Mononuclear cell (primary cell): ENCODE results near the gene PPTC7. TPM values are rescaled to one million over a fixed set of nuclear protein-coding genes. Genes with fewer than 3 reads are reported as not detected.
"Not testable (repeated sequence)": the region's sequence is repeated elsewhere in the genome, so short reads cannot be mapped to it uniquely, and the experiment has no call there.

Source experiments
- H3K27me3 ChIP-seq: 2 replicates; pipeline ENCODE4 v1.6.0; 2011; ENCODE audit warnings: low read length, control low read depth; ENCODE audit not compliant: insufficient read depth
- H3K4me1 ChIP-seq: 2 replicates; pipeline ENCODE4 v1.5.1; 2011; ENCODE audit warnings: mild to moderate bottlenecking, low read length, control low read depth; ENCODE audit not compliant: insufficient read depth
- H3K4me3 ChIP-seq: 2 replicates; pipeline ENCODE4 v1.5.1; 2011; ENCODE audit warnings: mild to moderate bottlenecking, low read length, moderate library complexity
- H3K9me3 ChIP-seq: 2 replicates; pipeline ENCODE4 v1.5.1; 2011; ENCODE audit warnings: low read depth, mild to moderate bottlenecking, control low read depth, low read length
- total RNA-seq: library from RNA; depleted of rRNA; stranded (reverse); fragments of >200 nt; gene quantifications from one replicate; pipeline ENCODE4 v1.2.3, GENCODE V29; 2012

PPTC7 gene
- total RNA-seq, 1 donor = 56.8 TPM

GRCh38 chr12:110592919-110593318 lies 9.8 kb upstream of the PPTC7 start:
- not testable (repeated sequence) for H3K4me3 ChIP-seq, H3K27me3 ChIP-seq, H3K9me3 ChIP-seq
- H3K4me1 ChIP-seq = peaks cover 37% of the 10 kb centered on the region

DNA sequence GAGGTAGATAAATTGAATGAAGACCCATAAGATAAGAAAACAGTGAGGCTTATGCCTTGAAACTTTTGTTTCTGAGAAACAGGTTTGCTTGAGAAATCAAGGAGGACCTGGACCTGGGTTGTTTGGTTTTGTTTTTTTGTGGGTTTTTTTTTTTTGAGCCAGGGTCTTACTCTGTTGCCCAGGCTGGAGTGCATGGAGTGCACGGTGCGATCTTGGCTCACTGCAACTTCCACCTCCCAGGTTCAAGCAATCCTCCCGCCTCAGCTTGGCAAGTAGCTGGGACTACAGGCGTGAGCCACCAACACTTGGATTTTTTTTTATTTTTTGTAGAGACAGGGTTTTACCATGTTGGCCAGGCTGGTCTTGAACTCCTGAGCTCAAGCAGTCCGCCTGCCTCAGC lies 9.0 kb upstream of the PPTC7 start:
- peaks cover 37% of the 10 kb centered on the region for H3K4me1 ChIP-seq
- H3K27me3 ChIP-seq = no peaks in the 10 kb centered on the region
- H3K9me3 ChIP-seq = no peaks in the 10 kb centered on the region
- H3K4me3 ChIP-seq = no peak overlapping the region

GRCh38 chr12:110591451-110592051 lies 8.4 kb upstream of the PPTC7 start:
- no peak overlapping the region for H3K4me3 ChIP-seq
- no peaks in the 10 kb centered on the region for H3K9me3 ChIP-seq
- H3K27me3 ChIP-seq = no peaks in the 10 kb centered on the region
- peaks cover 37% of the 10 kb centered on the region for H3K4me1 ChIP-seq

GRCh38 chr12:110590806-110591326 lies 7.7 kb upstream of the PPTC7 start:
- H3K4me1 ChIP-seq = peaks cover 39% of the 10 kb centered on the region
- no peaks in the 10 kb centered on the region for H3K9me3 ChIP-seq
- H3K4me3 ChIP-seq = no peak overlapping the region
- H3K27me3 ChIP-seq = no peaks in the 10 kb centered on the region

DNA sequence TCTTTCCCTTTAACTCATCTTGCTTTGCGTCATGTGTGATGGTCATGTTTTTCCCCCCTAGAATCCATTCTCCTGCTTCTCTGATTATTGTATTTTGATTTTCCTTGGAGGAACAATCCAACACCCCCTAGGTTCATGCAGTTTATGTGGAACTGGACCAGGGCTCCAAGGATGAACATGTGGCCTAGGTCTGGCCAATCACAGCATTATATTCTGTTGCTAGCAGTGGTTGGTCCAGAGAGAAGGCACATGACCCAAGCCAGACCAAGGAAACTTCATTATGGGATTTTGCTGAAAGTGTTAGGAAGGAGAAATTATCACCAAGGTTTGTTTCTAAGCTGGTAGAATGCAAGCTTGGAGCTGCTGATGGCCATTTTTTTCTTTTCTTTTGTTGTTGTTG lies 6.9 kb upstream of the PPTC7 start:
- Histone ChIP-seq H3K9me3 (no peaks in the 10 kb centered on the region), H3K4me1 (peaks cover 47% of the 10 kb centered on the region), H3K27me3 (no peaks in the 10 kb centered on the region), H3K4me3 (no peak overlapping the region)

- peaks cover 59% of the 10 kb centered on the region for H3K4me1 ChIP-seq
- H3K4me3 ChIP-seq, H3K9me3 ChIP-seq, H3K27me3 ChIP-seq: not testable (repeated sequence)
Observed at GRCh38 chr12:110587102-110587501, 4.0 kb upstream of the PPTC7 start.

GRCh38 chr12:110585231-110585799 lies 2.2 kb upstream of the PPTC7 start:
- Histone ChIP-seq H3K27me3 (no peaks in the 10 kb centered on the region), H3K4me1 (peaks cover 58% of the 10 kb centered on the region), H3K4me3 (no peak overlapping the region), H3K9me3 (no peaks in the 10 kb centered on the region)

- peak overlapping the region; percentile 88 for H3K4me3 ChIP-seq
Observed at GRCh38 chr12:110582276-110583136, 612 bp downstream of the PPTC7 start.

DNA sequence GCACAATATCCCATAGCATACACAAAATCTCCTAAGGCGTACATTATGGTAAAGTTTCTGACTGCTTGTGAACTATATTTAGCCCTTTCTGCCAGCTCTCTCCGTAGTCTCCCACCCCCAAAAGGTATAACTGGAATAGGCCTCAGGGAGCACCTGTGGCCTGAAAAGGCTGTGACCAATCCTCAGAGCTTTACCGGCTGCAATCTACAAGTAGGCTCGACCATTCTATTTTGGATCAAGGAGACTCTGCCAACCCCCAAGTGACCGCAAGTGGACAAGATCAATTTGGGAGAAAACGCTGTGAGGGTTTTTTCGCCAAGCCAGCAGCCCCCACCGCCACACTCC lies 1.2 kb downstream of the PPTC7 start:
- Histone ChIP-seq H3K27me3 (no peaks in the 10 kb centered on the region), H3K4me1 (peaks cover 78% of the 10 kb centered on the region), H3K9me3 (no peaks in the 10 kb centered on the region), H3K4me3 (peak overlapping the region; percentile 88)

More at GRCh38 chr12:110582276-110583136, 612 bp downstream of the PPTC7 start:
- no peaks in the 10 kb centered on the region for H3K9me3 ChIP-seq
- no peaks in the 10 kb centered on the region for H3K27me3 ChIP-seq
- H3K4me1 ChIP-seq = peaks cover 73% of the 10 kb centered on the region

GRCh38 chr12:110579535-110580253 lies 3.4 kb downstream of the PPTC7 start:
- Histone ChIP-seq H3K4me3 (no peak overlapping the region), H3K9me3 (no peaks in the 10 kb centered on the region), H3K4me1 (peaks cover 79% of the 10 kb centered on the region), H3K27me3 (no peaks in the 10 kb centered on the region)

- Histone ChIP-seq H3K9me3 (no peaks in the 10 kb centered on the region), H3K4me3 (no peak overlapping the region), H3K27me3 (no peaks in the 10 kb centered on the region), H3K4me1 (peaks cover 79% of the 10 kb centered on the region)
Observed at GRCh38 chr12:110578694-110579534, 4.2 kb downstream of the PPTC7 start.

DNA sequence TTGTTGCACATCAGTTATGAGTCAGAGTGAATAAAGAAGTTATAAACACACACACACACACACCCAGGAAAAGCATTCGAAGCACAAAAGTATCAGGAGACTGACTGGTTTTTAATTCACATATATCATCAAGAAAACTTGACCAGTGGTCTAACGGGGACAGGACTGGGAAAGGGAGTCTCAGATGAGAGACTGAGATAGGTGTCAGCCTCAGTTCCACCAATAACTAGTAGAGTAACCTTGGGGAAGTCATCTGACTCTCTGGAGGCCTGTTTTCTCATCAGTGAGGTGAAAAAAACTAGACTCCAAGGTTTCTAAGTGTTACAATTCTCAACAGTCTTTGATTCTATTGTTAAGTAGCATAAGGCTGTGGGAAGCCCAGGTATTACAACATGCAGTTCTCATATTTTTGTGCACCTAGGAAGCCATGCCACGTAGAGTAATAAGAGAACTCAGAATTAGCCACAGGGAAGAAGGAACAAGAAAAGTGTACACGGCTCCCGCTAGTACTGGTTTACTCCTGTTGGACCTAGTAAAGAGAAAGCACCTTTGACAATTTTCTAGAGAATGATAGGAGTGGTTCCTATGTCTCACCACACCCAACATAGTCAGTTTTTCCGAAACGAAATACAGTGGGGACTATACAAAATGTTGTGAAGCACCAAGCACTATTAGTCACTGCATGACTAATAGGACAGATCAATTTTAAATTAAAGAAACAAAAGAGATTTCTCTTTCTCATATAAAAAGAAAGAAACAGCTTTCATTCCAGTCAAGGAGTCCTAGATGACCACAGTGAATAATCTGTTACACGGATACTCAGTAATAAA lies 5.0 kb downstream of the PPTC7 start:
- Histone ChIP-seq H3K4me3 (no peak overlapping the region), H3K9me3 (no peaks in the 10 kb centered on the region), H3K27me3 (no peaks in the 10 kb centered on the region), H3K4me1 (peaks cover 76% of the 10 kb centered on the region)

GRCh38 chr12:110576504-110576903 lies 6.6 kb downstream of the PPTC7 start:
- no peak overlapping the region for H3K4me3 ChIP-seq
- H3K4me1 ChIP-seq = peaks cover 70% of the 10 kb centered on the region
- H3K27me3 ChIP-seq = no peaks in the 10 kb centered on the region
- H3K9me3 ChIP-seq = peaks cover 8% of the 10 kb centered on the region
